ENCODE measurements around the gene NLRC3.
"Not testable (repeated sequence)": the region's sequence is repeated elsewhere in the genome, so short reads cannot be mapped to it uniquely, and the experiment has no call there.

DNA sequence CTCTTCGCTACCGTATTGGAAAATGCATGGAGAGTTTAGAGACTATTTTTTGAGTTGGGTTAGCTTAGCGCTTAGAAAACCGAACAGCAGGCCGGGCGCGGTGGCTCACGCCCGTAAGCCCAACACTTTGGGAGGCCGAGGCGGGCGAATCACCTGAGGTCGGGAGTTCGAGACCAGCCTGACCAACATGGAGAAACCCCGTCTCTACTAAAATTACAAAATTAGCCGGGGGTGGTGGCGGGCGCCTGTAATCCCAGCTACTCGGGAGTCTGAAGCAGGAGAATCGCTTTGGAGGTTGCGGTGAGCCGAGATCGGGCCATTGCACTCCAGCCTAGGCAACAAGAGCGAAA is 75.8 kb downstream of the NLRC3 start:
- TF ChIP-seq, protein P1, sequence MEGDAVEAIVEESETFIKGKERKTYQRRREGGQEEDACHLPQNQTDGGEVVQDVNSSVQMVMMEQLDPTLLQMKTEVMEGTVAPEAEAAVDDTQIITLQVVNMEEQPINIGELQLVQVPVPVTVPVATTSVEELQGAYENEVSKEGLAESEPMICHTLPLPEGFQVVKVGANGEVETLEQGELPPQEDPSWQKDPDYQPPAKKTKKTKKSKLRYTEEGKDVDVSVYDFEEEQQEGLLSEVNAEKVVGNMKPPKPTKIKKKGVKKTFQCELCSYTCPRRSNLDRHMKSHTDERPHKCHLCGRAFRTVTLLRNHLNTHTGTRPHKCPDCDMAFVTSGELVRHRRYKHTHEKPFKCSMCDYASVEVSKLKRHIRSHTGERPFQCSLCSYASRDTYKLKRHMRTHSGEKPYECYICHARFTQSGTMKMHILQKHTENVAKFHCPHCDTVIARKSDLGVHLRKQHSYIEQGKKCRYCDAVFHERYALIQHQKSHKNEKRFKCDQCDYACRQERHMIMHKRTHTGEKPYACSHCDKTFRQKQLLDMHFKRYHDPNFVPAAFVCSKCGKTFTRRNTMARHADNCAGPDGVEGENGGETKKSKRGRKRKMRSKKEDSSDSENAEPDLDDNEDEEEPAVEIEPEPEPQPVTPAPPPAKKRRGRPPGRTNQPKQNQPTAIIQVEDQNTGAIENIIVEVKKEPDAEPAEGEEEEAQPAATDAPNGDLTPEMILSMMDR (conservative IDR thresholded peaks at IDR 0.05; ENCODE audit: low read depth, low read length), result not testable (repeated sequence)
- not testable (repeated sequence) for TF ChIP-seq EZH2 (IDR thresholded peaks at IDR 0.05; ENCODE audit: borderline replicate concordance, low read depth, low read length, poor library complexity, severe bottlenecking)
